Stimulated activated CD4-positive, alpha-beta T cell treated with anti-CD3 and anti-CD28 coated beads, TNF-alpha, amount 100 ng/mL, for 24 hours (primary cell): ENCODE results near the gene USP38.
"Not testable (repeated sequence)": the region's sequence is repeated elsewhere in the genome, so short reads cannot be mapped to it uniquely, and the experiment has no call there.

ENCODE experiments used
- DNase-seq, 3 experiments: peaks; one replicate each; pipeline ENCODE4 v3.0.0-alpha.2; 2020; ENCODE audit warnings: low read depth in 3 of 3

Gene USP38

GRCh38 chr4:143267690-143268089 lies 83.0 kb downstream of the USP38 start:
- not testable (repeated sequence) for DNase-seq

GRCh38 chr4:143270256-143270838 lies 85.6 kb downstream of the USP38 start:
- no peak for DNase-seq
